ENCODE measurements around the gene RAB14. TPM values are rescaled to one million over a fixed set of nuclear protein-coding genes. Genes with fewer than 3 reads are reported as not detected.
"Not testable (repeated sequence)": the region's sequence is repeated elsewhere in the genome, so short reads cannot be mapped to it uniquely, and the experiment has no call there.

RAB14 gene
- total RNA-seq, 1 donor from 2014 or later: 32.4 TPM

GRCh38 chr9:121192959-121193640, 8.6 kb downstream of the RAB14 start:
- no peak for DNase-seq (ENCODE audit: low read depth)

- DNase-seq (ENCODE audit: low read depth): no peak
Measured at GRCh38 chr9:121192518-121192917, 9.2 kb downstream of the RAB14 start.

GRCh38 chr9:121191235-121191634, 10.4 kb downstream of the RAB14 start:
- no peak for DNase-seq (ENCODE audit: low read depth)

- DNase-seq (ENCODE audit: low read depth): no peak
Measured at GRCh38 chr9:121189660-121190059, 12.0 kb downstream of the RAB14 start.

- no peak for DNase-seq (ENCODE audit: low read depth)
Measured at GRCh38 chr9:121189006-121189405, 12.7 kb downstream of the RAB14 start.

- no peak for DNase-seq (ENCODE audit: low read depth)
Measured at GRCh38 chr9:121187636-121188305, 13.9 kb downstream of the RAB14 start.

- no peak for DNase-seq (ENCODE audit: low read depth)
Measured at GRCh38 chr9:121185774-121186403, 15.8 kb downstream of the RAB14 start.

GRCh38 chr9:121185178-121185745, 16.4 kb downstream of the RAB14 start:
- no peak for DNase-seq (ENCODE audit: low read depth)

- no peak for DNase-seq (ENCODE audit: low read depth)
Measured at GRCh38 chr9:121184463-121184862, 17.2 kb downstream of the RAB14 start.

- DNase-seq (ENCODE audit: low read depth): no peak
Measured at GRCh38 chr9:121183666-121184423, 17.8 kb downstream of the RAB14 start.

GRCh38 chr9:121182989-121183388, 18.7 kb downstream of the RAB14 start:
- no peak for DNase-seq (ENCODE audit: low read depth)

GRCh38 chr9:121182101-121182836, 19.4 kb downstream of the RAB14 start:
- DNase-seq (ENCODE audit: low read depth): no peak

GRCh38 chr9:121179930-121180681, 21.6 kb downstream of the RAB14 start:
- no peak for DNase-seq (ENCODE audit: low read depth)

- DNase-seq (ENCODE audit: low read depth): not testable (repeated sequence)
Measured at GRCh38 chr9:121179373-121179721, 22.3 kb downstream of the RAB14 start.

GRCh38 chr9:121178676-121179372, 22.8 kb downstream of the RAB14 start:
- no peak for DNase-seq (ENCODE audit: low read depth)

- no peak for DNase-seq (ENCODE audit: low read depth)
Measured at GRCh38 chr9:121173501-121173900, 28.2 kb downstream of the RAB14 start.

GRCh38 chr9:121172726-121173487, 28.8 kb downstream of the RAB14 start:
- DNase-seq (ENCODE audit: low read depth): no peak

GRCh38 chr9:121171236-121171635, 30.4 kb downstream of the RAB14 start:
- peak; percentile 75 for DNase-seq (ENCODE audit: low read depth)
